Measurements from ENCODE around the gene PJA1.

PJA1 gene

GRCh38 chrX:69165087-69165651 lies at the start of gene PJA1:
TSS of gene PJA1 (minus strand) at chrX:69165453. CDS start at chrX:69163073, 2,380 bp downstream.
- TF ChIP-seq ZNF274 (IDR thresholded peaks at IDR 0.05; ENCODE audit: low read depth, low read length): no peak
- H3K4me3 ChIP-seq (ENCODE audit: low read length): peak within 1 kb of the TSS; percentile 87

DNA sequence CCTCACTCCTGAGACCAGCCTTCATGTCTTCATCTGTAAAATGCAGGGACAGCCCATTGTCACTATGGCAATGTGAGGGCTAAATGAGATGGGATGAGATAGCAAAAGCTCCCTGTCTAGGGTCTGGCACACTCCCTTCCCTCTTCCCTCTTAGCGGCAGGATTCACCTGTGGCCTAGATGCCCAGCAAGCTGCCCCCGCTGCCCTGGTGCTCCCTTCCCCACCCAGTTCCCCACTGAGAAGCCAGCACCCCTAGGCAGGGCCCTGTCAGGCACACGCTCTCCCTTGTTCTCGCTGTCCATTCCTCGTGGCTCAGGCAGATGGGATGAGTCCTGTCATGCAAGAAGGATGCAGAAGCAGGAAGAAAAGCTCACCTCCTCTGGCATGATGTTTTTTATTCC lies 49.2 kb upstream of the PJA1 start:
- TF ChIP-seq ZNF274 (IDR thresholded peaks at IDR 0.05; ENCODE audit: low read depth, low read length): no peak
- H3K4me3 ChIP-seq (ENCODE audit: low read length): no peak overlapping the region

DNA sequence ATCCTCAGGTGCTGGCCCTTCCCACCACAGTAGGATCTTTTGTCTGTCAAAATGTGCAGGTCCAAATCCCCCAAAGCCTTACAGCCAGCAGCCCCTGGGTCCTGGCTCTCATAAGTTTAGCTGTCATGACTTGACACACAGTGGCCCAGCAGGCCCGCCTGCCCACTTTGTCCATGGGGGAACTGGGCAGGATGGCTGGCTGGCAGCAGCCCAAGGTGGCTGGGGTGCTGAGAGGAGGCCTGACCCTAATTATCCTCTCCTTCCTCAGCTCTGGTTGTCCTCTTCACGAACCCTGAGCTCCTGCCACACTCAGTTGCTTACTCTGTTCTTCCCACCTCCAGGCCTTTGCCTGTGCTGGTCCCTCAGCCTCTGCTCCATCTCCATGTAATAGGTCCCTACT lies 46.4 kb upstream of the PJA1 start:
- TF ChIP-seq ZNF274 (IDR thresholded peaks at IDR 0.05; ENCODE audit: low read depth, low read length): no peak
- no peak overlapping the region for H3K4me3 ChIP-seq (ENCODE audit: low read length)

- H3K4me3 ChIP-seq (ENCODE audit: low read length): no peak overlapping the region
- TF ChIP-seq ZNF274 (IDR thresholded peaks at IDR 0.05; ENCODE audit: low read depth, low read length): no peak
Observed at GRCh38 chrX:69210581-69210980, 45.3 kb upstream of the PJA1 start.

DNA sequence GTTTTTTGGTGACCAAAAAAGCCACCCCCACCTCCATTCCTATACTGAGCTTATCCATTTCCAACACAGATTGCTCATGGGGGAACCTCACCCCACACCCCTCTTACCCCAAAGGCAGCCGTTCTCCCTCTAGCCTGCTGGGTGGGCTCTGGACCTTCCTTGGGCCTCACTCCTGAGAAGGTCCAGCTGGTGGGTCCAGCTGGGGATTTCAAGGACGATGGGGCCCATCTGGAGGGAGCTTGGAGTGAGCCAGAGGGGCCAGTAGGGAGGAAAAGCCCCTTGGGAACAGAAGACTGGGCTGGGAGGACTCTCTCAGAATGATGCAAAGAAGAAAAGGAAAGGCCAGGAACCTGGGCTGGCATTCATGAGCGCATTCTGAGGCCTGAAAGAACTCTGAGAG lies 42.0 kb upstream of the PJA1 start:
- TF ChIP-seq ZNF274 (IDR thresholded peaks at IDR 0.05; ENCODE audit: low read depth, low read length): no peak
- H3K4me3 ChIP-seq (ENCODE audit: low read length): no peak overlapping the region

DNA sequence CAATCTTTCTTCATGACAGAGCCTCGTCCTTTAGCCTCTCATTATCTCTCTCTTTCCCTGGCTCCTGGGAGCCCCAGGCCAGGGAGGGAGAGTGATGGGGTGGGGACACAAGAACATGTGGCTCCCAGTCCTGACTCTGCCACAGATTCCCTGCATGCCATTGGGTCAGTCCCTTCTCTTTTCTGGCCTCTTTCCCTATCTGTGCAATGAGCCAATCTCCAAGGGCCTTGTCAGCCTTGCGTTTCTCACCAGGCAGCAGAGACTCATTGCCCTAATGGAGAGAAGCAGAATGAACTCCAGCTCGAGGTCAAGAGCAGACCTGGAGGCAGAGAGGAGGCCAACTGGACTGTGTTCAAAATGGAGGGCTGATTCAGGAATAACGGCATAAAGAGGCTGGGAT lies 38.4 kb upstream of the PJA1 start:
- no peak for TF ChIP-seq ZNF274 (IDR thresholded peaks at IDR 0.05; ENCODE audit: low read depth, low read length)
- H3K4me3 ChIP-seq (ENCODE audit: low read length): no peak overlapping the region

GRCh38 chrX:69197690-69198089 lies 32.4 kb upstream of the PJA1 start:
- no peak for TF ChIP-seq ZNF274 (IDR thresholded peaks at IDR 0.05; ENCODE audit: low read depth, low read length)
- no peak overlapping the region for H3K4me3 ChIP-seq (ENCODE audit: low read length)

DNA sequence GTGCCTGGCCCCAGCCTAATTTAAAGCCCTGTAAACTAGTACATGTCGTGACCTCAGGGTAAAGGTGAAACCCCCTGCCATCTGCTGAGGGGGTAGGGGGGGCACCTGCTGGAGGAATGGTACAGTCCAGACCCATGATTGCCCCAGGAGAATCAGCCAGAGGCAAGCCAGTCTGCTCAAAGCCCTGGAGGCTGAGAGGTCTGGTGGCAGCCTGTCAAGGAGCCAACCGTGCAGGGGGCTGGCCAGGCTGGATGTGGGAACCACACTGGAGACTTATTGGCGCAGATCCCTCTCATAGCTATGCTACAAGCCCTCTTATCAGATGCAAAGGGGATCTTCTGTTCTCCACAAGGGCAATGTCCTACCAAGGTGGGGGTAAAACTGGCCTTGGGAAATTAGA lies 31.4 kb upstream of the PJA1 start:
- H3K4me3 ChIP-seq (ENCODE audit: low read length): no peak overlapping the region
- TF ChIP-seq ZNF274 (IDR thresholded peaks at IDR 0.05; ENCODE audit: low read depth, low read length): no peak

DNA sequence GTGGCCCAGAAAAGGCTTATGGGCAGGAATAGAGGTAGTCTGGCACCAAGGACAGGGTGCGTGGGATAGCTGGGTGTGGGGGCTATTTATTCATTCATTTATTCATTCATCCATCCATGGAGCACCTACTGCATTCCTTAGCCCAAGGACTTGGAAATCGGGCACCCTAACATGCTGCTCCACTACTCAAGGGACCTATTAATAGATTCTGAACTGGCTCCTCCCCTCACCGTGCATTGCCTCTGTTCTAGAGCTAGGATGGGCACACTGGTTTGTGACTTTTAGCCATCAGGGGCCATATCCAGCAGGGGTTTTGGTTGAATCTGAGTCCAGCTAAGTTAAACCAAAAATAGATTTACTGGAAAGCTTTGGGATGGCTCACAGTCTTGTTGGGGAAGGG lies 30.6 kb upstream of the PJA1 start:
- no peak for TF ChIP-seq ZNF274 (IDR thresholded peaks at IDR 0.05; ENCODE audit: low read depth, low read length)
- H3K4me3 ChIP-seq (ENCODE audit: low read length): no peak overlapping the region

DNA sequence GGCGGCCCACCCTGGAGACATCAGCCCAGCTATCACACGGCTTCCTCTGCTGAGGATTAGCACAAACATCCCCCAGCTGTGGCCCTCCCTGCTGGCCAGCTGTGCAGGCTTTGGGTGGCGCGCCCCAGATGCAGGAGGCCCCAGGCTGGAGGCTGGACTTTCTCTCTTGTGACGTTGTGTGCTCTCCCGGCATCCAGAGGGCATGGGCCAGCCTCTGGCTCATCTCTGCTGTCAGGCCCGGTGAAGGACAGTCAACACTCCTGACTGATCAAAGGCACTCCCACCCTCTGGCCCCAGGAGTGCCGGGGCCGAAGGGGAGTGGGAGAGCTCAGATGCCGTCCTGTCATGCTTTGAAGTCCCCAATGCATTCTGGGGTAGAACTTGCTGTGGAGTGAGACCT lies 29.9 kb upstream of the PJA1 start:
- no peak overlapping the region for H3K4me3 ChIP-seq (ENCODE audit: low read length)
- TF ChIP-seq ZNF274 (IDR thresholded peaks at IDR 0.05; ENCODE audit: low read depth, low read length): no peak

DNA sequence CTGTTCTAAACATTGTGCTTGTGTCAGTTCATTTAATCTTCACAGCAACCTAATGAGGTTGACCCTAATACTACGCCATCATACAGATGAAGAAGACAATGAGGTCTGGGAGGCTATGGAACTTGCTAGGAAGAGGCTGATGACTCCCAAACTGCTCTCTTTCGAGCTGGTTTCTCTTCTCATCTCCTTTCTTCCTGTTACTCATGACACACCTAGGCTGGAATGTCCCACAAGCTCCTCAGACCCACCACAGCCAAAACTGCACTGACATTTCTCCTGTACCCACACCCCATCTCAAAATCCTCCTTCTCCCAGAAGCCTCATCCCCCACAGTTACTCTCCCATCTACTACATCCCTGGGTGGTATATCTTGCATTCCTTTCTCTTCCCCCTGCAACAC lies 27.4 kb upstream of the PJA1 start:
- no peak overlapping the region for H3K4me3 ChIP-seq (ENCODE audit: low read length)
- TF ChIP-seq ZNF274 (IDR thresholded peaks at IDR 0.05; ENCODE audit: low read depth, low read length): no peak

DNA sequence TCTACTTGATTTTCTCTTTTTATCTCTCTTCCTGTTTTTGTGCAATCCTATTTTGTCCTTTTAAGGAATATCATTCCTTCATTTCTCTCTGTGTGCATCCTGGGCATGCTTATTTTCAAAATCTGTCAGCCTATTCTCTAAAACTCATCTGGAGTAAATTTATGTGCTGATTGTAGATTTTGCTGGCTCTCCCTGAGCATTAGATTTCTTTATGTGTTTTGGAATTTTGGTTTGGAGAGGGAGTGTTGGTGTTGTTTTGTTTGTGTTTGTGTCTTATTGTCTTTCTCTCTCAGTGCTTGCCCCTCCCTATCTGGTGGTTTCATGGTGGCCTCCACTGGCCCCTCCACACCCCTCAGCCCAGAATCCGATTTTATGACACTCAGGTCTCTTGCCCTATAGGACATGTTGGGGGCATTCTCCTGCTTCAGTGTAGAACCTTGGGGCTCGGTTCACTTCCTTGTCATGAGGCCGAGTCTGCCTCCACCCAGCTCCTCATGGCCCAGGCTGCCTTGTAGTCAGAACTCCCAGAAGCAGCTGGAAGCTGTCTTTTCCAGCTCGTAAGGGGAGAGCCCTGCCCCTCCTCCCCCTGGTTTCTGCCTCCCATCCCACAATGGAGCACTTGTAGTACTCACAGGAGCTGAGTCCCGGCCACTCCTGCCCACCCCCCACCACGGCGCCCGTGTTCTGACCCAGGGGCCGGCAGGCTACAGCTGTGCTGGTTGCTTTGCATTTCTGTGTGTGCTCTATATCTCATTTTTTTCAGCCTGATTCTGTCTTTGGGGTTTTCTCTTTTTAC lies 24.5 kb upstream of the PJA1 start:
- no peak overlapping the region for H3K4me3 ChIP-seq (ENCODE audit: low read length)
- no peak for TF ChIP-seq ZNF274 (IDR thresholded peaks at IDR 0.05; ENCODE audit: low read depth, low read length)

DNA sequence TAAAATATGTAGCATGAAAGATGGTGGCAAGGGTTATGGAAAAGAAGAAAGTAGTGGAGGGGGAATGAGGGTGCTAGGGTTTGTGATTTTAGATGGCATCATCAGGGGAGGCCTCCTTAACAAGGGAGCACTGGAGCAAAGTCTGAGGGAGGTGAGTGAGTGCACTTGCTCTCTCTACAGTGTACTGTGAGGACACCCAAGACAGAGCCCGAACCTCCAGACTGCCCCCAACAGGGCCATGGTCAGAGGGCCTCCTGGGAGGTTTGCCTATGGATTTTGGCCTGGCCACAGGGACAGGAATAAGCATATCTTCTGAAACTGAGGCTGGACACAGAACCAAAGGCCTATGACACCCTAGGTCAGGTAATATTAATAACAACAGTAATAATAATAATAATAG lies 21.4 kb upstream of the PJA1 start:
- H3K4me3 ChIP-seq (ENCODE audit: low read length): no peak overlapping the region
- no peak for TF ChIP-seq ZNF274 (IDR thresholded peaks at IDR 0.05; ENCODE audit: low read depth, low read length)

- TF ChIP-seq ZNF274 (IDR thresholded peaks at IDR 0.05; ENCODE audit: low read depth, low read length): no peak
- no peak overlapping the region for H3K4me3 ChIP-seq (ENCODE audit: low read length)
Observed at GRCh38 chrX:69185886-69186285, 20.6 kb upstream of the PJA1 start.

DNA sequence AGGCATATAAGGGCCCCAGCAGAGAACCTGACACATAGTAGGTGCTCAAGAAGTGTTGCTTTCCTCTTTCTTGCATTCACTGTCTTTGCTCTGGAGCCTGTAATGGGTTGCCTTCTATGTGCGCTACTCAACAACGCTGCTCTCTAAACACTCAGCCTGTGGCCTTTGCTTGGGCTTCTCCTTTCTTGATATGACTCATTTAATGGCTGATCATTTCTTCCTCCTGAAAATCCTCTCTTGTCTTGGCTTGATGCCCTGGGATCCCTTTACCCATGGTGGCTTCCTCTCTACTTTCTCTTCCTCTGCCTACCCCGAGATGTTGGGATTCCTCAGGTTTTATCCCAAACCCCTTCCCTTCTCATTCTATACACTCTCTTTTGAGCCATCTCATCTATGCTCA lies 19.9 kb upstream of the PJA1 start:
- TF ChIP-seq ZNF274 (IDR thresholded peaks at IDR 0.05; ENCODE audit: low read depth, low read length): no peak

More for the DNA sequence above, 19.9 kb upstream of the PJA1 start:
- no peak overlapping the region for H3K4me3 ChIP-seq (ENCODE audit: low read length)
